HCT116 (cell line): ENCODE results near the gene ACSL3.

ENCODE experiments used
- CBX3 ChIP-seq: IDR thresholded peaks from 2 replicates; pipeline ENCODE4 v1.6.1; 2012; ENCODE audit warnings: low read depth
- EZH2 ChIP-seq: fragments of 200-600 bp; sonication (generic); IDR thresholded peaks from 2 replicates; pipeline ENCODE4 v1.6.1; 2017; ENCODE audit warnings: antibody characterized with exemption, mixed run types
- EZH2phosphoT487 ChIP-seq: fragments of 200-600 bp; IDR thresholded peaks from 2 replicates; pipeline ENCODE4 v1.6.1; 2018; ENCODE audit warnings: antibody characterized with exemption, borderline replicate concordance
- POLR2AphosphoS5 ChIP-seq: IDR thresholded peaks from 2 replicates; pipeline ENCODE4 v1.6.1; 2011; ENCODE audit warnings: mild to moderate bottlenecking, low read depth, low read length, moderate library complexity
- RAD21 ChIP-seq: IDR thresholded peaks from 2 replicates; pipeline ENCODE4 v1.6.1; 2012; ENCODE audit warnings: low read depth, mild to moderate bottlenecking
- SP1 ChIP-seq: IDR thresholded peaks from 2 replicates; pipeline ENCODE4 v1.6.1; 2012; ENCODE audit warnings: low read depth
- YY1 ChIP-seq: IDR thresholded peaks from 2 replicates; pipeline ENCODE4 v1.6.1; 2011; ENCODE audit warnings: low read length, low read depth, moderate library complexity, mild to moderate bottlenecking; ENCODE audit not compliant: insufficient replicate concordance; ENCODE audit errors: extremely low read depth
- TF ChIP-seq, protein P1 (sequence below), 3 experiments: fragments of 200-600 bp in 1 of 3; sonication (generic) in 1 of 3; IDR thresholded peaks in 2 of 3; conservative IDR thresholded peaks in 1 of 3; 2 replicates each; pipeline ENCODE4 v1.5.1; 2012 to 2017; ENCODE audit warnings: low read depth in 2 of 3, low read length in 2 of 3, antibody characterized with exemption in 1 of 3, borderline replicate concordance in 1 of 3, control low read depth in 1 of 3, mild to moderate bottlenecking in 1 of 3, mixed read lengths in 1 of 3, mixed run types in 1 of 3, moderate library complexity in 1 of 3; ENCODE audit not compliant: insufficient read depth in 1 of 3
- TF ChIP-seq, protein P2 (sequence below): IDR thresholded peaks from 2 replicates; pipeline ENCODE4 v1.6.1; 2012; ENCODE audit warnings: low read depth

DNA sequence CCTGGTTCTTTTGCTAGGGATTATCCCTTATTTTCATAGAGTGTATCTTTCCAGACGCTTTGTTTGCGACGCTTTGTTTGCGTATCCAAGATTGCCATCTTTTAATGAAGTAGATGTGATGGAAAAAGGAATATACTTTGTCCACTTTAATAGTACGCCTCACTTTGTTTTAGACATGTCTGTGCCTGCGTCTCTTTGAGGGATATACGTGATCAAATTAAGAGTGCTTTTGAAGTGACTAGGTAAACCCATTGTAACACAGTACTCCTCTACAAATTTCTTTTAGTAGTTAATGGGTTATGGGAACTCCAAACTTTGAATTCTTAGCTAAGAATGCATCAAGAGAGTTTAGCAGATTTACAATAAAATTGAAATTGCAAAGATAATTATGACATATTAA is 27.9 kb downstream of the ACSL3 start:
- TF ChIP-seq, protein P1, sequence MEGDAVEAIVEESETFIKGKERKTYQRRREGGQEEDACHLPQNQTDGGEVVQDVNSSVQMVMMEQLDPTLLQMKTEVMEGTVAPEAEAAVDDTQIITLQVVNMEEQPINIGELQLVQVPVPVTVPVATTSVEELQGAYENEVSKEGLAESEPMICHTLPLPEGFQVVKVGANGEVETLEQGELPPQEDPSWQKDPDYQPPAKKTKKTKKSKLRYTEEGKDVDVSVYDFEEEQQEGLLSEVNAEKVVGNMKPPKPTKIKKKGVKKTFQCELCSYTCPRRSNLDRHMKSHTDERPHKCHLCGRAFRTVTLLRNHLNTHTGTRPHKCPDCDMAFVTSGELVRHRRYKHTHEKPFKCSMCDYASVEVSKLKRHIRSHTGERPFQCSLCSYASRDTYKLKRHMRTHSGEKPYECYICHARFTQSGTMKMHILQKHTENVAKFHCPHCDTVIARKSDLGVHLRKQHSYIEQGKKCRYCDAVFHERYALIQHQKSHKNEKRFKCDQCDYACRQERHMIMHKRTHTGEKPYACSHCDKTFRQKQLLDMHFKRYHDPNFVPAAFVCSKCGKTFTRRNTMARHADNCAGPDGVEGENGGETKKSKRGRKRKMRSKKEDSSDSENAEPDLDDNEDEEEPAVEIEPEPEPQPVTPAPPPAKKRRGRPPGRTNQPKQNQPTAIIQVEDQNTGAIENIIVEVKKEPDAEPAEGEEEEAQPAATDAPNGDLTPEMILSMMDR (IDR thresholded peaks at IDR 0.05 in 2 of 3, conservative IDR thresholded peaks at IDR 0.05 in 1 of 3; ENCODE audit: borderline replicate concordance in 1 of 3, insufficient read depth in 1 of 3, low read depth in 2 of 3, low read length in 2 of 3): no peak
- TF ChIP-seq EZH2phosphoT487 (no peak), EZH2 (no peak), SP1 (no peak), YY1 (no peak), RAD21 (no peak), CBX3 (no peak), POLR2AphosphoS5 (no peak)
- TF ChIP-seq, protein P2, sequence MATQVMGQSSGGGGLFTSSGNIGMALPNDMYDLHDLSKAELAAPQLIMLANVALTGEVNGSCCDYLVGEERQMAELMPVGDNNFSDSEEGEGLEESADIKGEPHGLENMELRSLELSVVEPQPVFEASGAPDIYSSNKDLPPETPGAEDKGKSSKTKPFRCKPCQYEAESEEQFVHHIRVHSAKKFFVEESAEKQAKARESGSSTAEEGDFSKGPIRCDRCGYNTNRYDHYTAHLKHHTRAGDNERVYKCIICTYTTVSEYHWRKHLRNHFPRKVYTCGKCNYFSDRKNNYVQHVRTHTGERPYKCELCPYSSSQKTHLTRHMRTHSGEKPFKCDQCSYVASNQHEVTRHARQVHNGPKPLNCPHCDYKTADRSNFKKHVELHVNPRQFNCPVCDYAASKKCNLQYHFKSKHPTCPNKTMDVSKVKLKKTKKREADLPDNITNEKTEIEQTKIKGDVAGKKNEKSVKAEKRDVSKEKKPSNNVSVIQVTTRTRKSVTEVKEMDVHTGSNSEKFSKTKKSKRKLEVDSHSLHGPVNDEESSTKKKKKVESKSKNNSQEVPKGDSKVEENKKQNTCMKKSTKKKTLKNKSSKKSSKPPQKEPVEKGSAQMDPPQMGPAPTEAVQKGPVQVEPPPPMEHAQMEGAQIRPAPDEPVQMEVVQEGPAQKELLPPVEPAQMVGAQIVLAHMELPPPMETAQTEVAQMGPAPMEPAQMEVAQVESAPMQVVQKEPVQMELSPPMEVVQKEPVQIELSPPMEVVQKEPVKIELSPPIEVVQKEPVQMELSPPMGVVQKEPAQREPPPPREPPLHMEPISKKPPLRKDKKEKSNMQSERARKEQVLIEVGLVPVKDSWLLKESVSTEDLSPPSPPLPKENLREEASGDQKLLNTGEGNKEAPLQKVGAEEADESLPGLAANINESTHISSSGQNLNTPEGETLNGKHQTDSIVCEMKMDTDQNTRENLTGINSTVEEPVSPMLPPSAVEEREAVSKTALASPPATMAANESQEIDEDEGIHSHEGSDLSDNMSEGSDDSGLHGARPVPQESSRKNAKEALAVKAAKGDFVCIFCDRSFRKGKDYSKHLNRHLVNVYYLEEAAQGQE: no peak
